GM21526 (cell line): Measurements from ENCODE around the gene LIPT2.

ENCODE experiments used
- ATAC-seq: cut with Tn5 transposase; IDR thresholded peaks from one replicate; pipeline ENCODE4 v1.9.1; 2021; ENCODE audit warnings: moderate library complexity; ENCODE audit not compliant: unreplicated experiment, low FRiP score

LIPT2 gene

DNA sequence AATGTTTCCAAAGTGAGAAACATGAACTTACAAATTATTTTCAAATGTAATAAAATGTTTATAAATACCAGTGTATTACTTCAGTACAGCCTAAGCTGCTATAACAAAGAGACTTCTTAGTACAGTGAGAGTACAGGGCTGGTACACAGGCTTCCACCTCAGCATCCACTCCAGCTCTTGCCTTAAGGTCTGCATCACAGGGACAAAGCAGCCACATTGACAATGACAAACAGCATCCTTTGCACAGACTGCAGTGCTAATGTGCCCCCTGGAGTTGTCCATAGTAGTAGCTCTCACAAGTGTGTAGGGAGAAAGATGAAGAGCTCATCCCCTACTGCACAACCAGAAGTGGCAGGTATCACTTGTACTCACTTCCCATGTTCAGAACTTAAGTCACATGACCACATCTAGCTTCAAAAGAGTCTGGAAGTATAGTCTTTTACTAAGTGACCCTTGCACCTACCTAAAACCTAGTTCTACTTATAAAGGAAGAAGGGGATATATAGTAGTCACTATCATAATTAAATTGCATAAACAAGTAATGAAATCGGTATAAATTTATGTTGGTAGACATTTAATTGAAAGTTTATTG lies 10.7 kb upstream of the LIPT2 start:
- ATAC-seq, result no peak

GRCh38 chr11:74494916-74495315 lies 1.4 kb upstream of the LIPT2 start:
- no peak for ATAC-seq

DNA sequence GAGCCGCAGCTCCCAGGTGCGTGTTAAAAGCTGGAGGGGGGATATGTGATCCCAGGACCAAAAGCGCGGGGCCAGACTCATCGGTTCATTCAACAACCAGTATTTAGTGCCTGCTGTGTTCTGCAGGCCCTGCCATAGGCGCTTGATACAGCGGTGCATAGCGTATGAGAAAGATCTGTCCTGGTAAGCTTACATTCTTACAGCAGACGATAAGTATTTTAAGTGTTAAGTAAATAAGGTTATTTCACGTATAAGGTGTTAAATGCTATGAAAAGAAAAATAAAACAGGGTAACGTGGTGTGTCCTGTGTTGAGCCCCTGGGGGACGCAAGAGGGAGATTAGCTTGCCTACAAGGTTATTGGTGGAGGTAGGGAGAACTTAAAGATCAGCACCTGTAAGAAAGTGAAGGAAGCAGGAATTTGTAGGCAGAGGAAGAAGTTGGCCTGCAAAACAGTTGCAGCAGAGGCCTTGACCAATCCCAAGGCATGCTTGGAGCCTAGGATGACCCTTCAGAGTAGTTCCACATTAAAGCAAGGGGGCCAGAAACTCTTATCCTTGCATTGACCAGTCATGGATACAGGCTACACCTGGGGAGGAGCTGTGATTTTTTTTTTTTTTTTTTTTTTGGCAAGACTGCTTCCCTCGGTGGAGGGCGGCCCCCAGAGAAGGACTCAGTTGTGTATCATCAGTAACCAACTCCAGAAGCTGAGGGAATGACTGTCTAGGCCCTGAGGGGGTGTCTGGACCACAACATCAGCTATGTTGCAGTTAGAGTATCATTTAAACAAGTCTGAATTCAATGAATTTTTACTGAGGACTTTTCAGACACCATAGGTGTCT lies 487 bp upstream of the LIPT2 start:
- ATAC-seq, result no peak

GRCh38 chr11:74492084-74492483 lies 1.4 kb downstream of the LIPT2 start:
- ATAC-seq, result no peak

DNA sequence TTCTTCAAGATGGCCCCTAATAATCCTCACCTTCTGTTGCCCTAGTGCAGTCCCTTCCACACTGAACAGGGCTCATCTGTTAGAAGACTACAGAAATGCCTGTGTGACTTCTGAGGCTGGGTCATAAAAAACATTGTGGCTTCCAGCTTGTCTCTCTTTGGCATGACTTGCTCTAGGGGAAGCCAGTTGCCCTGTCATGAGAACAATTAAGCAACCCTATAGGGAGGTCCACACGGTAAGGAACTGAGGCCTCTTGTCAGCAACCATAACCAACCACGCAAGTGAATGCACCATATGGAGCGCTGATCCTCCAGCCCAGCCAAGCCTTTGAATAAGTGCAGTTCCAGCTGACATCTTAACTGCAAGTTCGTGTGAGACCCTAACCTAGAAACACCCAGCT lies 2.6 kb downstream of the LIPT2 start:
- ATAC-seq, result no peak

DNA sequence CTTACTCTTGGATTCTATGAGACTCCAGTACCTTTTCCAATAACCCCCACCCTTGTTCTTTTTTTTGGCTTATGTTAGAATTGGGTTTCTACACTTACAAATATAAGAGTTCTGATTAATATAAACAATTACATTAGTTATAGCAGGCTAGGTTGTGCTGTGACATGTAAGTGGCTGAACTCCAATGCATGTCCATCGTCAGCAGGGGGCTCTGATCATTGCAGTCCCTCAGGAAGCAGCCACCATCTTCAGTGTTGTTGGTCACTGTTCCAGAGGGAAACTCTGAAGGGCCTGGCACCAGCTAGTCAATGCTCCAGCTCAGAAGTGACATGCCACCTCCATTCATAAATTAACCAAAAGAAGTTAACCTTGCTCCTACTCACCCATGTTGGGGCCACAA lies 5.6 kb downstream of the LIPT2 start:
- no peak for ATAC-seq

GRCh38 chr11:74485868-74486267 lies 7.7 kb downstream of the LIPT2 start:
- ATAC-seq, result no peak

DNA sequence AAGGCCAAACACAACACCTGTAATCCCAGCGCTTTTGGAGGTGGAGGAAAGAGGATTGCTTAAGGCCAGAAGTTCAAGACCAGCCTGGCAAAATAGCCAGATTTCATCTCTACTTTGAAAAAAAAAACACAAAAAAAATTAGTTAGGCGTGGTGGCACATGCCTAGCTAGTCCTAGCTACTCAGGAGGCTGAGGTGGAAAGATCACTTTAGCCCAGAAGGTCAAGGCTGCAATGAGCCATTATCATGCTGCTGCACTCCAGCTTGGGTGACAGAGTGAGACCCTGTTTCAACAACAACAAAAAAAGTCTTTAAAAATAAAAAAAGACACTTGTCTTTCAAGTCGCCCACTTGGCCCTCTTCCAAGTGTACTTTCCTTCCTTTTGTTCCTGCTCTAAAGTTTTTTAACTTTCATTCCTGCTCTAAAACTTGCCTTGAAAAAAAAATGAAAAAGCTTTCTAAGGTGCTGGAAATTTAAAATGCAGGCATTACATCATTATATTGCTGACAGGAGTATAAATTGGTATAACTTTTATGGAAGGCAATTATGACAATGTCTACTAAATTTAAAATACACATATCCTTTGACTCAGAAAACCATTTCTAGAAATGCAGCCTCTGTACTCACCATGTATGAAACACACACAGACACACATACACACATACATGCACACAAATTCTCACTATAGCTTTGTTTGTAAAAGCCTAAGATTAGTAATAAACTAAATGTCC lies 12.7 kb downstream of the LIPT2 start:
- no peak for ATAC-seq

GRCh38 chr11:74479732-74480123 lies 13.8 kb downstream of the LIPT2 start:
- no peak for ATAC-seq

DNA sequence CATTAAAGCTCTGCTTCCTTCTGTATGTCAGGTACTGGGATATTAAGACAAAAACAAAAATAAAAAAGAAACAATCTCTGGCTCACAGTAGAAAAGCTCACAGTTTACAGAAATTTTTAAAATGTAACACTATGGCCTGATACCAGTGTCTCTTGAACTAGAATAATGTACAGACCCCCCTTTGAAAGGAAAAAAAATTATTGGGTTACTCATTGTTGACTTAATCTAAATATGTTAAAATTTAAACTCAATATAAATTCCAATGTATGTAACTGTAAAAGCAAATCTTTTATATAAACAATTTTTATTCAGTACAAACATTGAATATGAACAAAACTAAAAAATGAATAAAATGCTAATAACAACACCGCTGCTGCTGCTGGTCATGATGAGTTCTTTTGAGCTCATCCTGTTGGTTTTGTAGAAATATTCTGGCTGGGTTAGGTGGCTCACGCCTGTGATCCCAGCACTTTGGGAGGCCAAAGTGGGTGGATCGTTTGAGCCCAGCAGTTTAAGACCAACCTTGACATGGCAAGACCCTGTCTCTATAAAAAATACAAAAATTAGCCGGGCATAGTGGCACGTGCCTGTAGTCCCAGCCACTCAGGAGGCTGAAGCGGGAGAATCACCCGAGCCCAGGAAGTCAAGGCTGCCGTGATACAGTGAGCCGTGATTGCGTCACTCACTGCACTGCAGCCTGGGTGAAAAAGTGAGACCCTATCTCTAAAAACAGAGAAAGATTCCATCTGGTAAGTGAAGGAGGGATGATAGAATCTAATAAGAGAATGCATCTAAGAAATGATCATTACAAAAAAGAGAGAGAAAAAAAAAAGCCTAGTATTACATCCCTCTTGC lies 14.4 kb downstream of the LIPT2 start:
- no peak for ATAC-seq

- no peak for ATAC-seq
Measured at GRCh38 chr11:74476536-74476935, 17.0 kb downstream of the LIPT2 start.

- no peak for ATAC-seq
Measured at GRCh38 chr11:74474316-74474715, 19.2 kb downstream of the LIPT2 start.

- no peak for ATAC-seq
Measured at GRCh38 chr11:74473382-74474173, 19.9 kb downstream of the LIPT2 start.

DNA sequence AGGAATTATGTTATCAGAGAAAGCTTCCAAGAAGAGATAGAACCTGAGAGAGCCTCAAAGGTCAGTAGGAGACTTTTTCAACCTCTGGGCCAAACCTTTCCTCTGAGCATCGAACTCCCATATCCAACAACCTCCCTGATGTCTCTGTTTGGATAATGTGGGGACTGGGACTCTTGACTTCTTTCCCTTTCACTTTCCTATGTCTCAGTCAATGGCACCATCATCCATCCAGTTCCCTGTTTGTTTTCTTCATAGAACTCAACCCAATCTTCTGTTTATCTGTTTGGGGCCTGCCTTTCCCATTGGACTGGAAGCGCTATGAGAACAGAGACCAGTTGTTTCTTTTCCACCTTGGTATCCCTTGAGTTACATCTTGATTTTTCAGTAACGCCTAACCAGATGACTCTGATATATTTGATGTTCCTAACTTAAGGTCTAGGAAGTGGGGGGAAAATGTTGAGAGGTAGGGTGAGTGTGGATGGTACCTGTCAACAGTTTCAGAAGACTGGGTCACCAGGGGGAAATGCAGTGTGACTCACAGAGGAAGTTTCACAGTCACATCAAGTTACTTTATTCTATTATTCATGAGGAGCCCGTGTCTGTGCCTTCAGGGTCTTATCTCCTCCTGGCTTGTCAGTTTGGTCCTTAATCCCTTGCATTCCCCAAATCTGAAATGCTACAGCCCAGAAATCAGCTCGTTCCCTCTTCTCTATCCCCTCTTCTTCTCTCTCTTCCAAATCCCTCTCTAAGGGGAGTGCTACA lies 21.7 kb downstream of the LIPT2 start:
- no peak for ATAC-seq

GRCh38 chr11:74471037-74471436 lies 22.5 kb downstream of the LIPT2 start:
- no peak for ATAC-seq

- ATAC-seq, result no peak
Measured at GRCh38 chr11:74470526-74470925, 23.0 kb downstream of the LIPT2 start.

GRCh38 chr11:74468936-74469335 lies 24.6 kb downstream of the LIPT2 start:
- ATAC-seq, result no peak

- no peak for ATAC-seq
Measured at GRCh38 chr11:74468521-74468920, 25.0 kb downstream of the LIPT2 start.

DNA sequence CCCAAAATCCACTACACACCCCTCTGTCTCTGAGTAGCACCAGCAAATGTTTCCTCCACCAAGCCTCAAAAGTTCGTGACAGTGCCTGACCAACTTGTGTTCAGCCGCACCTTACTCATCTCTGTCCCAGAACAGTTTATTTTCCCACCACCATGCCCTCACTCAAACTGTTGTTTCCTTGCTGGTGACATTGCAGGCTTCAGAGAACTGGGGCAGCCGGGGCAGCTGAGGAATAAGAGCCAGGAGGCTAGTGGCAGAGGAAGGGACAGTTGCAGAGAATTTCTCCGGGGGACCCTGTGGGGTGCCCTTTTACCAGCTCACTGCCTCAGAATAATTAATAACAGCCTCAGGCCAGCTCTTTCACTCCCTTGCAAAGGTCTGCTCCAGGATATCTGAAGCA lies 25.5 kb downstream of the LIPT2 start:
- no peak for ATAC-seq
